T-helper 1 cell treated with Interleukin-12 subunit alpha and Interleukin-12 subunit beta and Interleukin-4 antibody, amounts not matched to agents 30 ng/mL and 1 ng/mL, for 36 hours (primary cell): ENCODE data around the gene BANF1. TPM values are rescaled to one million over a fixed set of nuclear protein-coding genes. Genes with fewer than 3 reads are reported as not detected.

ENCODE experiments used
- intact Hi-C: fragments of 100-400 bp; cut with micrococcal nuclease; formaldehyde crosslinking; loops from one replicate; pipeline ENCODE4 v1.15.1; 2024
- total RNA-seq: library from RNA; stranded (reverse); gene quantifications from 2 replicates; pipeline ENCODE4 v1.2.3, GENCODE V29; 2022

Gene BANF1
- total RNA-seq, 1 donor from 2014 or later = 217 TPM

GRCh38 chr11:65977621-65978390 is 24.5 kb upstream of the BANF1 start:
- intact Hi-C loops = no loop called here

- intact Hi-C loops = no loop called here
These were observed 23.7 kb upstream of the BANF1 start for GRCh38 chr11:65978391-65979238.

GRCh38 chr11:65979261-65979759 is 23.0 kb upstream of the BANF1 start:
- intact Hi-C loops = no loop called here

GRCh38 chr11:65981101-65981740 is 21.1 kb upstream of the BANF1 start:
- intact Hi-C loops = no loop called here

- intact Hi-C loops = no loop called here
These were observed 20.1 kb upstream of the BANF1 start for GRCh38 chr11:65981972-65982823.

GRCh38 chr11:65982824-65983588 is 19.3 kb upstream of the BANF1 start:
- intact Hi-C loops = no loop called here

- intact Hi-C loops = no loop called here
These were observed 18.7 kb upstream of the BANF1 start for GRCh38 chr11:65983589-65983987.

GRCh38 chr11:65987336-65987735 is 15.0 kb upstream of the BANF1 start:
- intact Hi-C loops = loop anchor here (5.0 kb wide), 1 partner anchor 370 kb away; the partner anchor contains the start of gene PCNX3

- intact Hi-C loops = loop anchor here (1.0 to 5.0 kb wide), 15 partner anchors 13 to 372 kb away; partner anchors contain the start of genes AP5B1, BANF1, C11orf68 and CCDC85B
These were observed 13.3 kb upstream of the BANF1 start for GRCh38 chr11:65988791-65989592.

- intact Hi-C loops = no loop called here
These were observed 10.2 kb upstream of the BANF1 start for GRCh38 chr11:65992056-65992455.

- intact Hi-C loops = no loop called here
These were observed 5.0 kb upstream of the BANF1 start for GRCh38 chr11:65997286-65997685.

GRCh38 chr11:66002648-66003225 is 434 bp downstream of the BANF1 start:
- intact Hi-C loops = loop anchor here (1.0 kb wide), 16 partner anchors 13 to 432 kb away; partner anchors contain the start of genes C11orf68, CFL1, DRAP1 and FIBP

GRCh38 chr11:66003291-66003690 is 988 bp downstream of the BANF1 start:
- intact Hi-C loops = no loop called here

GRCh38 chr11:66004186-66004585 is 1.9 kb downstream of the BANF1 start:
- intact Hi-C loops = no loop called here

- intact Hi-C loops = no loop called here
These were observed 4.0 kb downstream of the BANF1 start for GRCh38 chr11:66006134-66006890.

GRCh38 chr11:66006891-66007176 is 4.5 kb downstream of the BANF1 start:
- intact Hi-C loops = no loop called here

- intact Hi-C loops = no loop called here
These were observed 4.9 kb downstream of the BANF1 start for GRCh38 chr11:66007201-66007634.

GRCh38 chr11:66008095-66008467 is 5.8 kb downstream of the BANF1 start:
- intact Hi-C loops = no loop called here
